PC-3 (cell line): ENCODE results near the gene ZCCHC14. TPM values are rescaled to one million over a fixed set of nuclear protein-coding genes. Genes with fewer than 3 reads are reported as not detected.

Experiments used
- ATAC-seq: fragments of 200-7000 bp; cut with Tn5 transposase; 2 replicates; pipeline ENCODE4 v1.9.1; 2020; ENCODE audit warnings: mild to moderate bottlenecking, moderate library complexity
- BruUV-seq: library from RNA; stranded (reverse); fragments of 400-500 nt; replicated peaks from 2 replicates; lab custom pipeline; 2021; lab: Mats Ljungman, UMichigan
- CTCF ChIA-PET: fragments of 300-600 bp; sonication (Branson Sonifier 250); formaldehyde crosslinking; loops from one replicate; lab custom pipeline; 2022; ENCODE audit warnings: antibody characterized with exemption; lab: Charles Lee
- POLR2A ChIA-PET: fragments of 300-600 bp; sonication (Branson Sonifier 250); formaldehyde crosslinking; loops from one replicate; lab custom pipeline; 2022; ENCODE audit warnings: antibody characterized with exemption; ENCODE audit not compliant: unreplicated experiment; lab: Charles Lee
- DNase-seq: peaks from one replicate; pipeline ENCODE4 v3.0.0-alpha.2; 2015
- H2AFZ ChIP-seq: fragments of 300-600 bp; sonication (generic); 2 replicates; pipeline ENCODE4 v1.6.0; 2016; ENCODE audit warnings: antibody characterized with exemption, low read length
- H3F3A ChIP-seq: fragments of 300-600 bp; sonication (generic); one replicate; pipeline ENCODE4 v1.6.0; 2017; ENCODE audit warnings: antibody characterized with exemption, low read length, control low read depth, mild to moderate bottlenecking; ENCODE audit not compliant: unreplicated experiment
- H3K27ac ChIP-seq: fragments of 300-600 bp; sonication (generic); 2 replicates; pipeline ENCODE4 v1.5.1; 2016; ENCODE audit warnings: mild to moderate bottlenecking, low read length
- H3K27me3 ChIP-seq: fragments of 300-600 bp; sonication (generic); 2 replicates; pipeline ENCODE4 v1.6.1; 2016; ENCODE audit warnings: low read length, mixed read lengths
- H3K36me3 ChIP-seq: fragments of 300-600 bp; sonication (generic); 2 replicates; pipeline ENCODE4 v1.6.1; 2016; ENCODE audit warnings: low read depth, mixed run types, low read length, mixed read lengths
- H3K4me1 ChIP-seq: fragments of 300-600 bp; sonication (generic); 2 replicates; pipeline ENCODE4 v1.5.1; 2016; ENCODE audit warnings: low read length; ENCODE audit not compliant: insufficient read depth
- H3K4me2 ChIP-seq: fragments of 300-600 bp; sonication (generic); 2 replicates; pipeline ENCODE4 v1.6.0; 2016; ENCODE audit warnings: low read length
- H3K4me3 ChIP-seq: fragments of 300-600 bp; sonication (generic); 2 replicates; pipeline ENCODE4 v1.5.1; 2016; ENCODE audit warnings: mild to moderate bottlenecking, low read length, mixed read lengths
- H3K79me2 ChIP-seq: fragments of 300-600 bp; sonication (generic); 2 replicates; pipeline ENCODE4 v1.6.1; 2017; ENCODE audit warnings: low read length, mixed read lengths
- H3K9ac ChIP-seq: fragments of 300-600 bp; sonication (generic); 2 replicates; pipeline ENCODE4 v1.6.0; 2016; ENCODE audit warnings: mild to moderate bottlenecking, low read length
- H3K9me2 ChIP-seq: fragments of 300-600 bp; sonication (generic); replicated peaks from 2 replicates; pipeline ENCODE4 v1.6.1; 2016; ENCODE audit warnings: mixed run types, low read length, mixed read lengths
- H3K9me3 ChIP-seq: fragments of 300-600 bp; sonication (generic); 2 replicates; pipeline ENCODE4 v1.6.1; 2016; ENCODE audit warnings: low read length, mixed read lengths
- H4K20me1 ChIP-seq: fragments of 300-600 bp; sonication (generic); 2 replicates; pipeline ENCODE4 v1.6.1; 2016; ENCODE audit warnings: low read length, mixed read lengths
- EZH2 ChIP-seq: fragments of 300-600 bp; sonication (generic); IDR thresholded peaks from one replicate; pipeline ENCODE4 v1.6.1; 2017; ENCODE audit warnings: antibody characterized with exemption, mild to moderate bottlenecking, low read length; ENCODE audit not compliant: unreplicated experiment
- EZH2phosphoT487 ChIP-seq: fragments of 300-600 bp; sonication (generic); IDR thresholded peaks from 2 replicates; pipeline ENCODE4 v1.6.1; 2018; ENCODE audit warnings: mild to moderate bottlenecking, antibody characterized with exemption, low read length, borderline replicate concordance
- intact Hi-C: fragments of 100-400 bp; cut with micrococcal nuclease; formaldehyde crosslinking; loops from 2 replicates; pipeline ENCODE4 v1.9.0; 2023
- total RNA-seq: library from RNA; depleted of rRNA; stranded (reverse); fragments of >200 nt; gene quantifications from 2 replicates; pipeline ENCODE4 v1.2.3, GENCODE V29; 2014
- TF ChIP-seq, protein P1 (sequence below): fragments of 300-600 bp; sonication (generic); conservative IDR thresholded peaks from 2 replicates; pipeline ENCODE4 v1.5.1; 2017; ENCODE audit warnings: antibody characterized with exemption, low read depth, mild to moderate bottlenecking, low read length

Gene ZCCHC14
- total RNA-seq, 1 experiment from 2014 or later = 5.3 TPM

DNA sequence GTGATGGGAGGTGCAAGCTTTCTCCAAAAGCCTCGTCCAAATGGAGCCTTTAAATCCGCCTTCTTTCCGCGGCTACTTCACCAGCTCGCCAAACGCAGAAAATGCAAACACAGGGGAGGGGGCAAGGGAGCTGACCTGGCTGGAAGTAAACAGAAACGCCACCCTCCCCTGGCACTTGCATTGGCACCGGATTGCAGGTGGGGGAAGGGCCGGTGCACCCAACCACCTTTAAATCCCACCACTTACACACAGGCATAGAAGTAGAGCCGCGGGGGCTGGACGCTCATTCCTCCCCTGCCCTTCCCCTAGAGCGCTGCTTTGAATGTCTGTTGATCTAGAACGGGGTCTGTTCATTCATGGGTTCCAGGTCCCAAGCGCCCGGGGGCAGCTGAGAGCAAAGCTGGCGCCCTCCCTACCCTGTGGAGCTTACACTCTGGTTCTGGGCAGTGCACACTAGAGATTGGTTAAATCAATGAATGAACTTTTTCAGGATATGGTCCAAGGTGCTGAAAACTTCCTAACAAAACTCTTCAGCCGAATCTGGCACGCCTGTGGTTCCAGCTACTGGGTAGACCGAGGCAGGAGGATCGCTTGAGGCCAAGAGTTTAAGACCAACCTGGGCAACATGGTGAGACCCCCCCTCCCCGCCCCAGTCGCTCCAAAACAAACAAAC lies 920 bp upstream of the ZCCHC14 start:
- peak overlapping the region; percentile 70 for H3K4me3 ChIP-seq
- peak overlapping the region; percentile 90 for H2AFZ ChIP-seq
- H3K79me2 ChIP-seq = peaks cover 32% of the 10 kb centered on the region
- peak overlapping the region; percentile 81 for H3K4me2 ChIP-seq
- no peaks in the 10 kb centered on the region for H3K9me3 ChIP-seq
- no peak for DNase-seq
- ATAC-seq = no peak
- H3K27me3 ChIP-seq = no peaks in the 10 kb centered on the region
- H4K20me1 ChIP-seq = peaks cover 8% of the 10 kb centered on the region; the same call in 1 of the 2 replicates
- ChIA-PET CTCF (no interaction called here), POLR2A (no interaction called here)
- H3K9ac ChIP-seq = peak overlapping the region; percentile 44; the same call in 1 of the 2 replicates
- no peaks in the 10 kb centered on the region for H3K9me2 ChIP-seq
- no peak overlapping the region for H3K27ac ChIP-seq
- TF ChIP-seq EZH2 (no peak), EZH2phosphoT487 (no peak)
- TF ChIP-seq, protein P1, sequence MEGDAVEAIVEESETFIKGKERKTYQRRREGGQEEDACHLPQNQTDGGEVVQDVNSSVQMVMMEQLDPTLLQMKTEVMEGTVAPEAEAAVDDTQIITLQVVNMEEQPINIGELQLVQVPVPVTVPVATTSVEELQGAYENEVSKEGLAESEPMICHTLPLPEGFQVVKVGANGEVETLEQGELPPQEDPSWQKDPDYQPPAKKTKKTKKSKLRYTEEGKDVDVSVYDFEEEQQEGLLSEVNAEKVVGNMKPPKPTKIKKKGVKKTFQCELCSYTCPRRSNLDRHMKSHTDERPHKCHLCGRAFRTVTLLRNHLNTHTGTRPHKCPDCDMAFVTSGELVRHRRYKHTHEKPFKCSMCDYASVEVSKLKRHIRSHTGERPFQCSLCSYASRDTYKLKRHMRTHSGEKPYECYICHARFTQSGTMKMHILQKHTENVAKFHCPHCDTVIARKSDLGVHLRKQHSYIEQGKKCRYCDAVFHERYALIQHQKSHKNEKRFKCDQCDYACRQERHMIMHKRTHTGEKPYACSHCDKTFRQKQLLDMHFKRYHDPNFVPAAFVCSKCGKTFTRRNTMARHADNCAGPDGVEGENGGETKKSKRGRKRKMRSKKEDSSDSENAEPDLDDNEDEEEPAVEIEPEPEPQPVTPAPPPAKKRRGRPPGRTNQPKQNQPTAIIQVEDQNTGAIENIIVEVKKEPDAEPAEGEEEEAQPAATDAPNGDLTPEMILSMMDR = no peak
- BruUV-seq = no TSS peak
- H3K36me3 ChIP-seq = no peaks in the 10 kb centered on the region
- 0 out of 2 replicates have a peak, but pooled peaks cover 2% of the 10 kb centered on the region for H3K4me1 ChIP-seq
- intact Hi-C loops = loop anchor here (5.0 kb wide), 1 partner anchor 76 kb away; no protein-coding TSS in a partner anchor
- H3F3A ChIP-seq = no peaks in the 10 kb centered on the region

DNA sequence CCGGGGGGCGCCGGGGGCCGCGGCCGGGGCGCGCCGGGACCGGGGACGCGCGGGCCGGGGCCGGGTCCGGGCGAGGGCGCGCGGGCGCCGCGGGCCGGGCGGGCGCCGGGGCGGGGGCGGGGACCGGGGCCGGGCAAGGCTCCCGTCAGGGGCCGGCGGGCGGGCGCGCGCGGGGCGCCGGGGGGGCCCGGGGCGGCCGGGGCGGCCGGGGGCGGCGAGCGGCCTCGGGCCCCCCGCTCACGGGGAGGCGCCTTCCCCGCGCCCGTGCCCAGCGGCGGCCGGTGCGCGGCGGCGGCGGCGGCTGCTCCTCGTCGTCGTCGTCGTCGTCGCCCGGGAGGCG lies 563 bp downstream of the ZCCHC14 start:
- Histone ChIP-seq H3K9me2 (no peaks in the 10 kb centered on the region), H2AFZ (no peak overlapping the region), H3K27me3 (no peaks in the 10 kb centered on the region), H4K20me1 (peaks cover 11% of the 10 kb centered on the region; the same call in 1 of the 2 replicates), H3K9ac (no peak overlapping the region), H3K36me3 (no peaks in the 10 kb centered on the region), H3K79me2 (peaks cover 47% of the 10 kb centered on the region), H3K9me3 (no peaks in the 10 kb centered on the region), H3K4me1 (no peaks in the 10 kb centered on the region), H3F3A (no peaks in the 10 kb centered on the region), H3K4me2 (no peak overlapping the region), H3K27ac (no peak overlapping the region), H3K4me3 (no peak overlapping the region)
- intact Hi-C loops = loop anchor here (5.0 kb wide), 1 partner anchor 75 kb away; no protein-coding TSS in a partner anchor
- DNase-seq (no peak), ATAC-seq (no peak)
- TF ChIP-seq, protein P1 = no peak
- TF ChIP-seq EZH2 (no peak), EZH2phosphoT487 (no peak)
- BruUV-seq = no TSS peak
- ChIA-PET CTCF (no interaction called here), POLR2A (no interaction called here)
